Activated CD4-positive, alpha-beta T cell treated with anti-CD3 and anti-CD28 coated beads, Interleukin-2, Interleukin-6, amounts not matched to agents 100 ng/mL and 50 ng/mL, durations not matched to agents 16 hours and 8 hours (primary cell): ENCODE data around the gene USHBP1.
"Not testable (repeated sequence)": the region's sequence is repeated elsewhere in the genome, so short reads cannot be mapped to it uniquely, and the experiment has no call there.

Experiments
- DNase-seq: peaks from one replicate; pipeline ENCODE4 v3.0.0-alpha.2; 2020

Gene USHBP1

DNA sequence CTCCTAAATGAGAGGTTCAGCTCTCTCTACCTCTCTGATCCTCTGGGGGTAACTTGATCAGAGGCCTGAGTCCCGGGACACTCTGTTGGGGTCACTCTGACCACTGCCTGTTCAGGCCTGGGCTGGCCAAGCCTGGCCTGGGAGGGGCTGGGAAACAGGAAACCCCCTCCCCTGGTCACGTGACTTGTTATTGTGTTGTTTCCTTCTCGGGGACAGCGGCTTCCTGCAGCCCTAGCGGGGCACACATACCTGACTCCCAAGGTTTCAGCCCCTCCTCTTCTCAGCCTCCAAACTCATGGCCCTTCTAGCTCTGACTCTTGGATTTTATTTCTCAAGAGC lies at the start of gene USHBP1:
USHBP1 (minus strand) TSS at position 105 of the 339 bp plus-strand sequence. CDS start 446 bp downstream, outside the sequence.
- DNase-seq = no peak

GRCh38 chr19:17314007-17314593 lies 49.6 kb upstream of the USHBP1 start:
- no peak for DNase-seq

- no peak for DNase-seq
Observed at GRCh38 chr19:17312189-17313113, 47.9 kb upstream of the USHBP1 start.

GRCh38 chr19:17311455-17312188 lies 47.1 kb upstream of the USHBP1 start:
- no peak for DNase-seq

- DNase-seq = no peak
Observed at GRCh38 chr19:17309965-17310461, 45.5 kb upstream of the USHBP1 start.

DNA sequence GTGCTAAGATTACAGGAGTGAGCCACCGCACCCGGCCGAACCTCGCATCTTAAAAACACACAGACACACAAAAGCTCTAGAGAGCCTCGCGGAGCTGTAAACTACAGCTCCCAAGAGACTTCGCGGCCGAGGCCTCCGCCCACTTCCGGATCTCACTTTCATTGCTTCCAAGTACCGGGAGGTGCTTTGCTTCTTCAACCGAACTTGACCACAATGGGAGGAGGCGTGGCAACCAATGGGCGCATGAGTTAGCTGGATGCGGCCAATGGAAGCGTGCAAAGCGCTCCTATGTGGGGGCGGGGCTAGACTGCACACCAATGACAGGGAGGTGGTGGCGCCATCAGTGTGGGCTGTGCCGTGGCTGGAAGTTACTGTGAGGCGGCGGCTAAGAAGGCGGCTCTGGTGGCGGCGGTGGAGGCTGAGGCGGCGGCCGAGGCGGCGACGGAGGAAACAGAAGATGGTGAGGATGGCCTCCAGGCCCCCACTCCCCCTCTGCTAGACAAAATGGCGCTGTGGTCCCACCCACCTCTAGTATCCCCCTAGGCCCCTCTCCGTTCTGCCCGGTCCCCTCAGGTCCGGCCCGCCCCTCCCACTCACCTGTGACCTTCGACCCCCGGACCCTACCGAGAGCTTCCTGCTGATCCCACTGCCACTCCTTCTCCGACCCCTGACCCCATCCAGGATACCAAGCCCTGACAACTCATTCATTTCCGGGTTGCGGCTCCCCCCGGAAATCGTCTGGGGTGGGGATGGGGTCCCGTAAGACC lies 44.8 kb upstream of the USHBP1 start, which contains the start of gene DDA1:
DDA1 (plus strand) TSS at position 366 of the 767 bp plus-strand sequence; CDS start at position 458, 92 bp downstream.
- peak; percentile 100 for DNase-seq

GRCh38 chr19:17307876-17308377 lies 43.4 kb upstream of the USHBP1 start:
- no peak for DNase-seq

GRCh38 chr19:17306285-17306714 lies 41.8 kb upstream of the USHBP1 start:
- DNase-seq = no peak

GRCh38 chr19:17305517-17306284 lies 41.2 kb upstream of the USHBP1 start, which contains the start of gene MRPL34:
TSS of gene MRPL34 (plus strand) at chr19:17305872. CDS start at chr19:17305893, 21 bp downstream.
- DNase-seq = peak; percentile 99

- DNase-seq = no peak
Observed at GRCh38 chr19:17305216-17305516, 40.6 kb upstream of the USHBP1 start.

- DNase-seq = no peak
Observed at GRCh38 chr19:17304386-17305215, 40.1 kb upstream of the USHBP1 start.

DNA sequence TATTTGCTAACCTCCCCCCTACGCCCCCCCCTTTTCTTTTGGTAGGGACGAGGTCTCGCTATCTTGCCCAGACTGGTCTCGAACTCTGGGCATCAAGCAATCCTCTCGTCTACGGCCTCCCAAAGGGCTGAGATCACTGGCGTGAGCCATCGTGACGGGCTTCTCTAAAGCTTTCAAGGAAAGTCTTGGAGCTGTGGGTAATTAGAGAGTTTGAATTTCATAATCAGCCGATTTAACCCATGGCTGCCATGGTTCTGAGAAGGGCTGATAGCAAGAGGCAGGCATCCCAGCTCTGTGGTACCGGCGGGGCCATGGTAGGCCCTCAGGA lies 39.4 kb upstream of the USHBP1 start:
- no peak for DNase-seq

DNA sequence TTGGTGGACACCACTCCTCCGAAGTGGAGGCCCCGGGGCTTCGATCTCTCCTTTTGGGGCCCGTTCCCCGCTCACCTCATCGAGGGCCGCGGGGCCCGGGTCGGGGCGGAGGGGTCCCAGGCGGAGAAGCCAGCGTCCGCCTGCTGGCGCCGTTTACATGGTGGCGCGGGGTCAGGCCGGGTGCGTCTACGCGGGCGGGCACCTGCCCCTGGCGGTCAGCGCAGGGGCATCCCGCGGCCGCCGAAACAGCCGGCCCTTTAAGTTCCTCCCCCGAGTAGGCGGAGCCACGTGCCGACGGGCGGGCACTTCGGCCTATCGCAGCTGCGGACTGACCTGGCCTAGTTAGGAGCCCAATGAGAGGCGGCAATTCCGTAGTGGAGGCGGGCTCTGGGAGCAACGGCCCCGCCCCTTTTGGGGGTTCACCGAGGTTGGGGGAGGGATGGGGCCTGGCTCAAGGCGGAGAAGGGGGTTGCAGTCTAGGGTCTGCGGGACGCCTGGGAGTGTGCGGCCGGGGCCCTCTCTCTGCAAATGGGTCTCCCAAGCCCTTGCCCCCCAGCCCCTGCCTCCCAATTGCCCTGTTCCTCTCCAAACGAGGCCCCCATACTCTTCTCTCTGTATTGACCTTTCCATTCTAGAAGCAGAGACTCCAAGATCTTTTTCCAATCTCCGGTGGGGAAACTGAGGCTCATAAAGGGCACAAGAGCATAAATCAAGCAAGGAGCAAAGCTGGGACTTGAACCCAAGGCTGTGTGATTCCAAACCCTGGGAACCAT lies 38.8 kb upstream of the USHBP1 start, which contains the start of gene ABHD8:
ABHD8 (minus strand) TSS at position 259 of the 773 bp plus-strand sequence. CDS start 1,809 bp downstream, outside the sequence.
- peak; percentile 96 for DNase-seq

DNA sequence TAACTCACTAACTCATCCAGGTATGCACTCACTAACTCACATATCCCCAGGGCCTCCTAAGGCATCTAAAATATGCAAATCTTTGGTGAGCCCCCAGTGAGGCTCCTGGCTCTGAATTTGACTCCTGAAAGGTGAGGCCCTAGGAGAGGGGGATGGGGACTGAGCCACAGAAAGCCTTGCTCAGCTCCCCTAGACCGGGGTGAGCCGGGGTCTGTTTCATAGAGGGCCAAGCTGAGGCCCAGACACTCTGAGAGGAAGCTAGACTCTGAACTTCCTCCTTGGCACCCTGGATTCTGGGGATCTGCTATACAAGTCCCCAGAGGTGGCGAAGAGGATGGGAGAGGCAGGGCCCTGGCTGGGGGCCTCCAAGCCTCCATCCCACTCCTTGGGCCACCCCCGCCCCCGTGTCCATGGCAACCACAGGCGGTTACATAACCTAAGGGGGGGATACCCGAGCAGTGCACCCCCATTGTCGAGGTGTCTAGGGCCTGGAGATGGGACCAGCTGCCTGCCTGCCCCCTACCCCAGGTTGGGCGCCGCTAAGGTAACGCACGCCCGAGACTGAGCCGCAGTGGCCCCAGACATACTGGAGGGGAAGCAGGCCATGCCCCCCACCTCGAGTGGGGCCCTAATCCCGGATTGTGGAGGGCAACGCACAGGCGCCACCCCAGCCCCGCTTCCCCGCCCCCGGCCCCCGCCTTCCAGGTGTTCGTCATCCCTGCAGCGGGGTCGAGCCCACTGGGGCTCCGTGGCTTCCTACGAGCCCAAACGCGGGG lies 38.0 kb upstream of the USHBP1 start:
- no peak for DNase-seq

DNA sequence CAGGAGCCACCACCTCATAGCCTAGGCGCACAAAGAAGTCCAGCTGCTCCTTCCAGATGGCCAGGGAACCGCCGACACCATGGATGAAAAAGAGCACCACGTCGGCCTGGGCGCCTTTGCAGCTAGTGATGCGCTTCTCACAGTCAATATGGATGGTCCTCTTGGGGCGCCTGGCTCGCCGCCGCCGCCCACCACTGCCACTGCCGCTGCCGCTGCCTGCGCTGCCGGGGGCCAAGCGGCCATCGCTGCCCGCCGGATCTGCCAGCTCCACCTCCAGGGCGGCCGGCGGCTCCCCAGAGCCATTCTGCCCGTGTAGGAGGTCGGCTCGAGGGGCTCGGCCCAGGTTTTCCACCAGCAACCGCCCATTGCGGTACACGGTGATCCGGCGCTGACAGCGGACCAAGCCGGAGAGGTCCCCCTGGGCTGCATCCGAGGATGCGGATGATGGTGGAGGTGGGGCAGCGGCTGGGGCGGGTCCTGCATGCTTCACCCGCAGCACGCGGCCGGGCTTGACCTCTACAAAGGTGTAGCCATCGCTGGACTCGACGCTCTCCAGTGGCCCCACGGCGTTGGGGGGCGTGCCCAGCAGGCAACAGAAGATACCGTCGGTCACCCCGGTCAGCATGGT lies 36.6 kb upstream of the USHBP1 start:
- no peak for DNase-seq

- DNase-seq = no peak
Observed at GRCh38 chr19:17296976-17297375, 32.4 kb upstream of the USHBP1 start.

DNA sequence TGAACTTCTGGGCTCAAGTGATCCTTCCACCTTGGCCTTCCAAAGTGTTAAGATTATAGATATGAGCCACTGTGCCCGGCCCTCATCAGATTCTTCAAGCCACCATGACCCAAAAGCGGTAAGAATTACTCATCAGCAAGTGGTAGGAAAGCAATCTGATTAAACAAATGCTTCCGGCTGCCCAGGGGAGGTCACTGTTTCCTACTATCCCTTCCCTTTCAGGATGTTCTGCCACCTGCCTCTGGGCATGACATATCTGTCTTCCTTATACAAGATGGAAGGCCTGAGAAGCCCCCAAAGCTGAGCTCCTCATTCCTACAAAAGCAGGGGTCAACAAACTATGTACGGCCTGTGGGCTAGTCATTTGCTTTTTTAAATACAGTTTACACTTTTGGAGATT lies 31.7 kb upstream of the USHBP1 start:
- peak; percentile 35 for DNase-seq

DNA sequence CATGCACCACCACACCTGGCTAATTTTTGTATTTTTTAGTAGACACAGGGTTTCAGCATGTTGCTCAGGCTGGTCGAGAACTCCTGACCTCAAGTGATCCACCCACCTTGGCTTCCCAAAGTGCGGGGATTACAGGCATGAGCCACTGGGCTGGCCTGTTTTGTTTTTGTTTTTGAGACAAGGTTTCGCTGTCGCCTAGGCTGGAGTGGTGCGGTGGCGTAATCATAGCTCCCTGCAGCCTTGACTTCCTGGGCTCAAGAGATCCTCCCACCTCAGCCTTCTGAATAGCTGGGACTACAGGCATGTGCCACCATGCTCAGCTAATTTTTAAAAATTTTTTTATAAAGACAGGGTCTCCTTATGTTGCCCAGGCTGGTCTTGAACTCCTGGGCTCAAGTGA lies 31.0 kb upstream of the USHBP1 start:
- not testable (repeated sequence) for DNase-seq
